Raji (cell line): ENCODE data around the gene THSD7A.

ENCODE experiments used
- POLR2A ChIP-seq: IDR thresholded peaks from 2 replicates; pipeline ENCODE4 v1.6.1; 2011; ENCODE audit warnings: low read depth, low read length, control low read depth; ENCODE audit not compliant: insufficient read depth

THSD7A gene

DNA sequence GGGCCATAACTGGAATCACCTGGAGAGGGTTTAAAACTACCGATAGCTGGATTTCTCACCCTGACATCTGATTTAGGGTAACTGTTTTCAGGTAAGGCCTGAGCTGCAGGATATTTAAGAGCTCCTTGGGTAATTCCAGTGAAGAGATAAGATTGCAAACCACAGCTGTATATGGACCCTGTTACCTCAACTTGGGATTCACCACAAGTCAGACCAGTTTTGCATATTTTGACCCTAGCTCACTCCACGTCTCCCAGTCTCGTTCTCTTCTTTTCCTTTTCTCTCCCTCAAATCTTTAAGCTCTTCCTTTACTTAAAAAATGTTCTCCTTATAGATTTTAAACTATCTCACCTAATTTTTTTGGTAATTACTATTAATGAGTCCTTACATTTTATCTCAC is 264.4 kb downstream of the THSD7A start:
- no peak for TF ChIP-seq POLR2A

DNA sequence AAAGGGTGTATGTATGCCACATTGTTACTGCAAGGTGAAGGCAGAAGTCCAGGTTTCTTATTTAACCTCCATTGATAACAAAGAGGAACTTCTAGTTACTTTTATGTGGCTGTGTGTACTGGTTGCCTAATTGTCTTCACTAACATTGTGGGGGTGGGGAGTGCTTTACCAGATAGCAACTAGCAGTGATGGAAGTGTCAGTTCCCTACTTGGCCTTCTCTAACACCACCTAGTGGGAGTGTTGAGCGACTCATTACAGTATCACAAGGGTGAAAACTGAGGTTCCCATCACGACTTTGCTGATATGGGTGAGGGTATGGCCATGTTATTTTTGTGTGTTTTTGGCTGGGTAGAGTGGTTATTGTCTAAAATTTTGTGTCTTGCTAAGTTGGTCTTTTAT is 274.4 kb downstream of the THSD7A start:
- TF ChIP-seq POLR2A = no peak

DNA sequence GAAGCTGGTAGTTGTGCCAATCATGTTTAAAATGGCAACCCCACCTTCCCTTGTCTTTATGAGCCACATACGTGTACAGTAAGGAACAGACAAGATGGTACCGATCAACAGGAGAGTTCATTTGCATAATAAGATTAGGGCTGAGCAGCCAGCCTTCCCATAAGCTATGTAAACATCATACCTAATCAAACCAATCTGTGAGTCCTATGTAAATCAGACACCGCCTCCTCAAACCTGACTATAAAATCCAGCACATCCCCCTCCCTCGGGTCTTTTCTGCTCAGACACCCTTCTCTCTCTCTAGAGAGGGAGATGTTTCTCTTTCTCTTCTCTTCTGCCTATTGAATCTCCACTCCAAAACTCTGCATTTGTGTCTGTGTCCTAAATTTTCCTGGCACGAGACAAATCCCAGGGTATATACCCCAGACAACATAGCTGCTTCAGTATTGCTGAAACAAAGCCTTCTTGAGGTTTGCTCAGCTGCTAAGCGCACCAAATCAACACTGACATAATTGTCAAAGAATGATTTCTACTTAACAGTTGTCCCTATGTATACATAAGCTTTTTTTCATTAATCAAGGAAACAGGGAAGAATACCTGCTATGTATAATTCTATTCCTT is 279.2 kb downstream of the THSD7A start:
- TF ChIP-seq POLR2A = no peak

DNA sequence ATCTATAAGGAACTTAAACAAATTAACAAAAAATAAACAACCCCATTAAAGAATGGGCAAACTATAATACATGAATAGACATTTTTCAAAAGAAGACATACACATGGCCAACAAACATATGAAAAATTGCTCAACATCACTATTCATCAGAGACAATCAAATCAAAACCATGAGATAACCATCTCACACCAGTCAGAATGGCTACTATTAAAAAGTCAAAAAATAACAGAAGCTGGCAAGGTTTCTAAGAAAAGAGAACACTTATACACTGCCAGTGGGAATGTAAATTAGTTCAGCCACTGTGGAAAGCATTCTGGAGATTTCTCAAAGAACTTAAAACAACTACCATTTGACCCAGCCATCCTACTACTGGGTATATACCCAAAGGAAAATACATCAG is 280.5 kb downstream of the THSD7A start:
- TF ChIP-seq POLR2A = no peak

DNA sequence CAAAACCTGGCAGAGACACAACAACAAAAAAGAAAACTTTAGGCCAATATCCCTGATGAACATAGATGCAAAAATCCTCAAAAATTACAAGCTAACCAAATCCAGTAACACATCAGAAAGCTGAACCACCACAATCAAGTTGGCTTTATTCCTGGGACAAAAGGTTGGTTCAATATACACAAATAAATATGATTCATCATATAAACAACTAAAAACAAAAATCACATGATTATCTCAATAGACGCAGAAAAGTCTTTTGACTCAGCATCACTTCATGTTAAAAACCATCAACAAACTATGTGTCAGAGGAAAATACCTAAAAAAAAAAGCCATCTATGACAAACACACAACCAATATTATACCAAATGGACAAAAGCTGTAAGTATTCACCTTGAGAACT is 283.5 kb downstream of the THSD7A start:
- TF ChIP-seq POLR2A = no peak

DNA sequence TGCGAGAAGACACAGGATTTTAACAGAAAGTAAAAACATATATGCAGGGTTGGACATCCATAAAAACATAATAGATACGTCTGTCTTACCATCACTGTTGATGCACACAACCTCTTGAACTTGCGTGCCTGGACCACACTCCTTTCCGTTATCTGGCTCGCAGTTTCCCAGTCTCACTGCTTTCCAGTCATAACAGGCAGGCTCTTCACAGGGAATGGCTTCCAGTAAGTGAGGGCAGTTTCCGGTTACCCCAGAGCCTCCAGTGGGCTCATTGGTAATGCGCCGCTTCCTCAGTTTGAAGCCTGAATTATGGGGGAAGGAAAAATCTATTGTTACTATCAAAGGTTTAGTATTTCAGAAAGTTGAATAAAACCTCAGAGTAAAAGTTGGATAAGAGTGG is 290.7 kb downstream of the THSD7A start:
- no peak for TF ChIP-seq POLR2A

DNA sequence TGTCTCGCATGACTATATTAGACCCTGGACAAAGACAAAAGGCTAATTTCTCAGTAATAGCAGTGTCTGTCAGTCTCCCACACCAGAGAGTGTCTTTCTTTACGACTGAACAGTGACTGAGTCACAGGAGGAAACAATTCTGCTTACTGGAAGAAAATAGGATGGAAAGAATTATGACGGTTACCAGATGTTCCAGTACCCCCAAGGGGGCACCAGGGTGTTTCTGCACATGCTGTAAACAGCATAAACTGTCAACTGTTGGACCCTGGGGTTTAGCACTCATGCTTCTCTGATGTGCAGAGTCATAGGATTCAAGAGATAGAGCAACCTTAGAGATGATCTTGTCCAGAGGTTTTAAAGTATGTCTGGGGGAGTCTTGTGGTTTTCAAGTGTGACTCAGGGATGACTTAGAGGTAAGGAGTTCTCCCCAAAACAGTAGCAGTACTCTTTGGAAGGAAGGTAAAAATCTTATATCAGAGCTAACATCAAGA is 291.7 kb downstream of the THSD7A start:
- no peak for TF ChIP-seq POLR2A

DNA sequence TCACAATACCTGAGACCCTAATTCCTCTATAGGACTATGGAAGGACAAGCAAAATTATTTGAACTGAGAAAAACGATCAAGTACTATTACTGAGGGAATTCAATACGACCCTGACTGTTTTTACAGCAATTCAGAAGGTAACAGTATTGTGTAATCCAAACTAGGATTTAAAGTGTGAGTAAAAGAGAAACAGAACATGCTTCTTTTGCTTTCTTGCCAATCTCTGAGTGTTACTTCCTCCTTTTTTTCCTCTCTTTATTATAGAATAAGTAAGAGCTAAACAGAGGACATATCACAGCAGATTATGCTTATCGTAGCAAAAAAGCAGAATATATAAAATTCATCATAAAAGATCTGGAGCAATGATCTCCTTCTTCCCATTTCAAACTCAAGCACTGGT is 292.1 kb downstream of the THSD7A start:
- TF ChIP-seq POLR2A = no peak

DNA sequence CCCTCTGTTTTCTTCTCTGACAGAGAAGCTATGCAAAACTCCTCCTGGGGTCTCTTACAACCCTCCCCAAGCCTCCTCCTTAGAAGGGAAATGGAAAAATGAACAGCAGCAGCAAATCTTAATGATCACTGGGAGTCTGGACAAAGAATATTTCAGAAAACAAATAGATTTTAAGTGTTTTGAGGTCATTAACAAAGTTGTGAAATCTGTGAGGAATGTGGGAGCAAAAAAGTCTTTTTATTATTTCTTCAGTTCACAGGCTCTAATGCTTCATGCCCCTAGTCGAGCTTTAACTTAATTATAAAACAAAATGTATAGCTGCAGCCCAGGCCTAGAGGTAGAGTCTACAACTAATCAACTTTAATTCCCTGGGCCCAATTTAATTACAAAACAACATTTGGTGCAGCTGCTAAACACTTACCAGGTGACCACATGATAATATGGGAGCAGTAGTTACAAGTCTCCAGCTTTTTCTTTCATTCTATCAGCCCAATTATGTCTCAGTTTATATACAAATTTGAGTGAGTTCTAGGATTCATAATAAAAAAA is 293.2 kb downstream of the THSD7A start:
- no peak for TF ChIP-seq POLR2A

DNA sequence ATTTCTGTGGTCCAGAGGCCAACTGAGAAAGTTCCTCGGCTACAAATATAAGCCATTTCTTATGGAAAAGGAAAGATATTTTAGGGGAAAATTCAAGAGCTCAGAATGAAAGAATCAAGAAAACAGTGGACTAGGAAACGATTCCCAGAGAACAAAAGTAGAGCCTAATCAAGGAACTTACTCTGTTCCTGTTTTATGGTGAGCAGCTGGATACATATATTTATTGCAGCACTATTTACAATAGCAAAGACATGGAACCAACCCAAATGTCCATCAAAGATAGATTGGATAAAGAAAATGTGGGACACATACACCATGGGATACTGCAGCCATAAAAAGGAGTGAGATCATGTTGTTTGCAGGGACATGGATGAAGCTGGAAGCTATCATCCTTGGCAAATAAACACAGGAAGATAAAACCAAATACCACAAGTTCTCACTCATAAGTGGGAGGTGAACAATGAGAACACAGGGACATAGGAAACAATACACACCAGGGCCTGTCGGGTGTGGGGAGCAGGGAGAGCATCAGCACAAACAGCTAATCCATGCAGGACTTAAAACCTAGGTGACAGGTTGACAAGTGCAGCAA is 298.7 kb downstream of the THSD7A start:
- no peak for TF ChIP-seq POLR2A

DNA sequence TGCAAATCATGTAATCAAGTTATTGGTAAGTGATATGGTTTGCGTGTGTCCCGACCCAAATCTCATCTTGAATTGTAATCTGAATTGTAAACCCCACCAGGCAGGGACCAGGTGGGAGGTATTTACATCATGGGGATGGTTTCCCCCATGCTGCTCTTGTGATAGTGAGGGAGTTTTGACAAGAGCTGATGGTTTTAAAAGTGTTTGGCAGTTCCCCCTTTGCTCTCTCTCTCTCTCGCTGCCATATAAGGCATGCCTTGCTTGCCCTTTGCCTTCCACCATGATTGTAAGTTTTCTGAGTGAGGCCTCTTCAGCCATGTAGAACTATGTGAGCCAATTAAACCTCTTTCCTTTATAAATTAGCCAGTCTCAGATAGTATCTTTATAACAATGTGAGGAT is 302.6 kb downstream of the THSD7A start:
- no peak for TF ChIP-seq POLR2A

DNA sequence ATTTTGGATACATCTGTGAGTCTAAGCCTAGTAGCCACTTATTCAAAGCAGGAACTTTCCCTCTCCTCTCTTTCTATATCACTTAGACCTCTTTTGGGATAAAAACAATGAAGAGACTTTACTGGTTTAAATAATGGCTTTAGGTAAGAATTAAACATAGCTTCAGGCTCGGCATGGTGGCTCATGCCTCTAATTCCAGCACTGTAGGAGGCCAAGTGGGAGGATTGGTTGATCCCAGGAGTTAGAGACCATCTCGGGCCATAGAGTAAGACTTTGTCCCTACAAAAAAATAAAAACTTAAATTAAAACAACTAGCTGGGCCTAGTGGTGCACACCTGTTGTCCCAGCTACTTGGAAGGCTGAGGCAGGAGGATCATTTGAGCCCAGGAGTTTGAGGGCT is 304.3 kb downstream of the THSD7A start:
- TF ChIP-seq POLR2A = no peak

DNA sequence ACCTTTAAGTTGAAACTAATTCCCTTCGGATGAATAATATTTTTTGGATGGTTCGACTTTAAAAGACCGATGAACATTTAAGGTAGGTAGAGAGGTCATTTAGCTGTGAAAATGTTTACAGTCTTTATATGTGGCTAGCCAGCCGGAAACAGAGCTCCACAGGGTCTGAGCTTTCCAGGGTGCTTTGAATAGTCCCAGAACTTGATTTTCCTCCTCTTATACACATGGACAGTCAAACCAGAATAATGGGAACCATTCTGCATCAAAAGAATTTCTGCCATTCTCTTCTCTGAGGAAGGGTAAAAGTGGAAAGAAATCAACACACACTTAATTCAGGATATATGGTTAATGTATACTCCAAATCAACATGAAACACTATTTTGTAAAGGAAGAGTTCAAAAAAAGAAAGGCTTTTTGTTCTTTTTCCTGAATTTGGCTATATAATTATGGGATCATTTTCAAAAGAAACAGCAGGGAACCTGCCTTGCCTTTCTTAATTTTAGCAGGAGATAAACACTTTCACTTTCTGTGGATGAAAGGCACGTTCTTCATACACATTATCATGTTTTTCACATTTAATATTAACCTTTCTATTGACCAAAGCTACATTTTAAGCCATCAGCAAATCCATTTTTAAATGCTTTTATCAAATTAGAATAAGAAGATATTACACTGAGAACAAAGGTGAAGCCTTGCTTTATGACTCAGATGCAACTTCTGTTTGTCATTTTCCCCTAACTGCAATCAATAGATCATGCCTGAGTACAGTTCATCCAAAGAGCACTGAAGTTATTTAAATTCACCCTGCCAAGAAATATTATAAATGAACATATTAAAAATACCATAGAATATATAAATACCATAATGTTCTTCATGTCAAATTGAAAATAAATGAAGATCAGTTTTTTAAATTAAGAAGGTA is 307.3 kb downstream of the THSD7A start:
- no peak for TF ChIP-seq POLR2A

DNA sequence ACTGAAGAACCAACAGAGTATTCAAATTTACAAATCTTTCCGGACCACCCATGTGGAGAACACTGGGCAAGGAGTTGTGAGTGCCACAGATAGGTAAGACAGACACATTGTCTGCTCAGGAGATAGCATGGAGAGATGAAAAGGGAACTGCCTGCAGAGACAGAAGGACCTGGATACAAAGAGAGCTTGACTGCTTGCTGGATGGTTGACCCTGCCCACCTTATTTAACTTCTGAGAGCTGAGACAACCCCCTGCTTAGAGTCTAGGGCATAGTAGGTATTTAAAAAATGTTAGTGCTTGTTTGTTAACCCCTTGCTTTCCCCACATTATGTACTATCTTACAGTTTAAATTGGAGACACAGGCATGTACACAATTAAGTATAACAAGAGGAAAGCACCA is 314.1 kb downstream of the THSD7A start:
- no peak for TF ChIP-seq POLR2A

DNA sequence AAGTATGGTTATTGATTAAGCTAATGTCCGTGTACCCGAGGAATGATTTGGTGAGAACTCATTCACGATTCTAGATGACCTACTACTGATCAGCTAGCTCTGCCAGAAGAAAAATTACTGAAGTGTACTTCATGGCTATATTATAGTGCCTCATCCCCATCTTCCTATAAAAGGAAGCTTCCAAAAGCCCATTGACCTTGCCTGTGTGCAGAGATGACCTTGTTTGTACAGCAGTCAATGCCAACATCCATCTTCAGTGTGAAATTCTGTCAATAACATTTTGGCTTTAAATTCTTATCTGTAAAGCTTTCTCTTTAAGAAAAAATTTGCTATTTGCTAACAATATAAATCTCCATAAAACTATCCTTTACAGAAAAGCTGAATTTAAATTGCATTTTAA is 315.7 kb downstream of the THSD7A start:
- TF ChIP-seq POLR2A = no peak

DNA sequence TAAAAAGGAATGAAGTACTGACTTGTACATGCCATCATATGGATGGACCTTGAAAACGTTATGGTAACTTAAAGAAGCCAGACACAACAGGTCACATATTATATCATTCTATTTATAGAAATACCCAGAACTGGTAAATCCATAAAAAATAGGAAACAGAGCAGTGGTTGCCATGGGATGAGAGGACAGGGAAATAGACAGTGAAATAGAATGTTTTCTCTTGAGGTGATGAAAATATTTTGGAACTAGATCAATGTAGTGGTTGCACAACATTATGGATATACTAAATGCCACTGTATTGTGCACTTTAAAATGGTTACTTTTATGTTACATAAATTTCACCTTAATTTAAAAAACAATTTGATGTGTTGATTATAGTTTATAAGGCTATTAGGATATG is 318.5 kb downstream of the THSD7A start:
- TF ChIP-seq POLR2A = no peak

DNA sequence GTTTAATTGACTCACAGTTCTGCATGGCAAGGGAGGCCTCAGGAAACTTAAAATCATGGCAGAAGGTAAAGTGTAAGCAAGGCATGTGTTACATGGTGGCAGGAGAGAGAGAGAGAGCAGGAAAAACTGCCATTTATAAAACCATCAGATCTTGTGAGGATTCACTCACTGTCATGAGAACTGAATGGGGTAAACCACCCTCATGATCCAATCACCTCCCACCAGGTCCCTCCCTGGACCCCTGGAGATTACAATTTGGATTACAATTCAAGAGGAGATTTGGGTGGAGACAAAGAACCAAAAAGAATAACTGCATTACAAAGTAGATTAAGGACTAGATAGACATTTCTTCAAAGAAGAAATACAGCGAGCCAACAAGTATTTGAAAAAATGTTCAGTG is 324.1 kb downstream of the THSD7A start:
- no peak for TF ChIP-seq POLR2A

DNA sequence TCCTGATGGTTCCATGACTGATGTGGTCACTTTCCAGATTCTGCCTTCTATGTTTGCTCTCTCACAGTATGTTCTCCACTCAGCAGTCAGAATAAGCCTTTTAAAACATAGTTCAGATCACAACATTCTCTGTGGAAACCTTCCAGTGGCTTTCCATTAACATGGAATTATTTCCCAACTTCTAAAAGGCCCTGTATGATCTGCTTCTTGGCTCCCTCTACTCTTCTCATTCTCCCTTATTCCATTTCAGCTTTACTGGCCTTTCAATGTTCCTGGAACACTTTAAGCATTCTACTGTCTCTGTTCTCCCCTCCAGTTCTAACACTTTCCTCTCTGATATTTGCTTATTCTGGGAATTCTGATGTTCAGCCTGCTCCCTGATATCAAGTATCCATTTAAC is 325.6 kb downstream of the THSD7A start:
- TF ChIP-seq POLR2A = no peak
